ENCODE measurements around the gene CHD9. TPM values are rescaled to one million over a fixed set of nuclear protein-coding genes. Genes with fewer than 3 reads are reported as not detected.

CHD9 gene
- total RNA-seq, 3 donors from 2014 or later (not counting 1 experiment from before 2014, with no cell fraction given) = 81.4 to 85.2 (median 81.9) TPM

DNA sequence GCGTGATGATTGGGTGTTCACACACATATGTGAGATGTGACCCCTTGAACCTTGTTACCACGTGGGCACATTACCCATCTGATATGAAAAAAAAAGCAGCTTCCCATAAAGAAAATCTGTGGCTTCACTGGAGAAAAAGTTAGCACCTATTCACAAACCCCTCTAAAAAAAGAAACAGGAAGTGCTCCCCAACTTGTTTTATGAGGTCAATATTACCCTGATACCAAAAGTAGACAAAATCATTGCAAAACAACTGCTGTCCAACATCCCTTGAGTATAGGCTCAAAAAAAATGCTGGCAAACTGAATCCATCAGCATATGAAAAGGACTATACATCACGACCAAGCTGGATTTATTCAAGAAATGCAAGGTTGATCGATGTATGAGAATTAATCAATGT, 279.8 kb downstream of the CHD9 start:
- no peak overlapping the region for H3K4me3 ChIP-seq (ENCODE audit: low read length)
- H3K9me3 Mint-ChIP-seq = no peaks in the 10 kb centered on the region
- H3K4me1 Mint-ChIP-seq = peaks cover 16 to 17% of the 10 kb centered on the region in 2 donors
- no peaks in the 10 kb centered on the region for H3K9me3 ChIP-seq (ENCODE audit: control insufficient read depth, insufficient read depth, low read length)
- no peak for ATAC-seq
- H3K36me3 Mint-ChIP-seq = no peaks in the 10 kb centered on the region
- no peak overlapping the region for H3K27ac Mint-ChIP-seq
- H3K27ac ChIP-seq (ENCODE audit: low read length) = no peak overlapping the region
- H3K4me1 ChIP-seq (ENCODE audit: control insufficient read depth, insufficient read depth, low read length) = no peaks in the 10 kb centered on the region
- no peaks in the 10 kb centered on the region for H3K36me3 ChIP-seq (ENCODE audit: control insufficient read depth, insufficient read depth, low read length)
- no peak for DNase-seq
- intact Hi-C loops (cut with micrococcal nuclease) = no loop called here
- WGBS (ENCODE audit: insufficient coverage) = 42% methylated on average over 2 of the region's 4 CpGs
- H3K4me3 Mint-ChIP-seq = no peak overlapping the region
- H3K27me3 ChIP-seq (ENCODE audit: control insufficient read depth, insufficient read depth, low read length) = no peaks in the 10 kb centered on the region
- no peaks in the 10 kb centered on the region for H3K27me3 Mint-ChIP-seq (ENCODE audit: low read depth in 2 of 2)
- TF ChIP-seq CTCF (IDR thresholded peaks at IDR 0.05) = no peak

DNA sequence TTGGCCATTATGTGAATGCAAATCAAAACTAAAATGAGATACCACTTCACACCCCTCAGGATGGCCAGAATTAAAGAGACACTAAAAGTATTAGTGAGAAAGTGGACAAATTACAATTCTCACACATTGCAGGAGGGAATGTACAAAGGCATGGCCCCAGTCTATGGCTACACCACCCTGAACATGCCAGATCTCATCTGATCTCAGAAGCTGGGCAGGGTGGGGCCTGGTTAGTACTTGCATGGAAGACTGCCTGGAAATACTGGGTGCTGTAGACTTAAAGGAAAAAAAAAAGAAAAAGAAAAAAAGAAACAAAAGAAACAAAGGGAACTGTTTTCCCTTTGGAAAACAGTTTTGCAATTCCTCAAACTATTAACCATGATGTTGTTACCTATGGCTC, 282.5 kb downstream of the CHD9 start:
- H3K9me3 Mint-ChIP-seq = no peaks in the 10 kb centered on the region
- peaks cover 16 to 17% of the 10 kb centered on the region in 2 donors for H3K4me1 Mint-ChIP-seq
- peaks cover 0 to 3% of the 10 kb centered on the region in 2 donors for H3K27me3 Mint-ChIP-seq (ENCODE audit: low read depth in 2 of 2)
- H3K9me3 ChIP-seq (ENCODE audit: control insufficient read depth, insufficient read depth, low read length) = no peaks in the 10 kb centered on the region
- no peaks in the 10 kb centered on the region for H3K36me3 Mint-ChIP-seq
- intact Hi-C loops (cut with micrococcal nuclease) = no loop called here
- H3K4me3 ChIP-seq (ENCODE audit: low read length) = no peak overlapping the region
- no peak overlapping the region for H3K27ac Mint-ChIP-seq
- H3K4me1 ChIP-seq (ENCODE audit: control insufficient read depth, insufficient read depth, low read length) = no peaks in the 10 kb centered on the region
- no peak for TF ChIP-seq CTCF (IDR thresholded peaks at IDR 0.05)
- no peak overlapping the region for H3K27ac ChIP-seq (ENCODE audit: low read length)
- no peaks in the 10 kb centered on the region for H3K27me3 ChIP-seq (ENCODE audit: control insufficient read depth, insufficient read depth, low read length)
- H3K36me3 ChIP-seq (ENCODE audit: control insufficient read depth, insufficient read depth, low read length) = no peaks in the 10 kb centered on the region
- no peak for ATAC-seq
- H3K4me3 Mint-ChIP-seq = no peak overlapping the region
- DNase-seq = no peak

- Mint-ChIP-seq H3K36me3 (no peaks in the 10 kb centered on the region), H3K9me3 (no peaks in the 10 kb centered on the region), H3K4me1 (no peaks in the 10 kb centered on the region), H3K4me3 (no peak overlapping the region), H3K27ac (no peak overlapping the region), H3K27me3 (ENCODE audit: low read depth in 2 of 2) (peaks cover 0 to 9% of the 10 kb centered on the region in 2 donors)
- intact Hi-C loops (cut with micrococcal nuclease) = no loop called here
- ATAC-seq (no peak), DNase-seq (no peak)
- TF ChIP-seq CTCF (IDR thresholded peaks at IDR 0.05) = no peak
- 81% methylated on average over 3 of the region's 6 CpGs for WGBS (ENCODE audit: insufficient coverage)
- Histone ChIP-seq H3K27me3 (ENCODE audit: control insufficient read depth, insufficient read depth, low read length) (no peaks in the 10 kb centered on the region), H3K4me1 (ENCODE audit: control insufficient read depth, insufficient read depth, low read length) (no peaks in the 10 kb centered on the region), H3K27ac (ENCODE audit: low read length) (no peak overlapping the region), H3K36me3 (ENCODE audit: control insufficient read depth, insufficient read depth, low read length) (no peaks in the 10 kb centered on the region), H3K4me3 (ENCODE audit: low read length) (no peak overlapping the region), H3K9me3 (ENCODE audit: control insufficient read depth, insufficient read depth, low read length) (no peaks in the 10 kb centered on the region)
Measured at GRCh38 chr16:53341792-53342191, 287.0 kb downstream of the CHD9 start.

DNA sequence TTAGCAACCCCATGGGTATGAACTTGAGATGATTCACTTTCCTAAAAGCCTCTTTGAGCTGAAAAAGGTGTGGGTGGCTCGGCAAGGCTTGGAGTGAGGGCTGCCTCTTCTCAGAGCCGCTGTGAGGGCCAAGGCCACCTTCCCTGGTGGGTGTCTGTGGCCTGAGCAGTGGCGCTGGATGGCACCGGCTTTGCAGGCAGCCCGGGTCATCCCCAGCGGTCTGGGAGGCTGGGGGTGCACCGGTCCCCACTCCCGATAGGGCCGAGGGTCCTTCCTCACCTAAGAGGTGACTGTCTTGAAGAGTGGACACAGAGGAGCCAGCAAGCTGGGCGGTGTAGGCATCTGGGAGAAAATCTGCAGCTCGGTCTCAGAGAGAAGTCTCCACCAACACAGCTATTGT, 300.3 kb downstream of the CHD9 start:
- H3K4me1 ChIP-seq (ENCODE audit: control insufficient read depth, insufficient read depth, low read length) = no peaks in the 10 kb centered on the region
- WGBS (ENCODE audit: insufficient coverage) = 91% methylated on average over 11 of the region's 11 CpGs
- Mint-ChIP-seq H3K27ac (no peak overlapping the region), H3K9me3 (no peaks in the 10 kb centered on the region), H3K27me3 (ENCODE audit: low read depth in 2 of 2) (peaks cover 3 to 13% of the 10 kb centered on the region in 2 donors), H3K36me3 (no peaks in the 10 kb centered on the region), H3K4me1 (no peaks in the 10 kb centered on the region), H3K4me3 (no peak overlapping the region)
- intact Hi-C loops (cut with micrococcal nuclease) = no loop called here
- H3K27ac ChIP-seq (ENCODE audit: low read length) = no peak overlapping the region
- H3K27me3 ChIP-seq (ENCODE audit: control insufficient read depth, insufficient read depth, low read length) = peaks cover 2% of the 10 kb centered on the region
- DNase-seq (no peak), ATAC-seq (no peak)
- TF ChIP-seq CTCF (IDR thresholded peaks at IDR 0.05) = no peak
- no peaks in the 10 kb centered on the region for H3K36me3 ChIP-seq (ENCODE audit: control insufficient read depth, insufficient read depth, low read length)
- H3K9me3 ChIP-seq (ENCODE audit: control insufficient read depth, insufficient read depth, low read length) = no peaks in the 10 kb centered on the region
- H3K4me3 ChIP-seq (ENCODE audit: low read length) = no peak overlapping the region
